GM19035 (cell line): ENCODE measurements around the gene MTTP.
"Not testable (repeated sequence)": the region's sequence is repeated elsewhere in the genome, so short reads cannot be mapped to it uniquely, and the experiment has no call there.

Experiments
- ATAC-seq: cut with Tn5 transposase; IDR thresholded peaks from one replicate; pipeline ENCODE4 v1.9.1; 2021; ENCODE audit not compliant: unreplicated experiment

MTTP gene

DNA sequence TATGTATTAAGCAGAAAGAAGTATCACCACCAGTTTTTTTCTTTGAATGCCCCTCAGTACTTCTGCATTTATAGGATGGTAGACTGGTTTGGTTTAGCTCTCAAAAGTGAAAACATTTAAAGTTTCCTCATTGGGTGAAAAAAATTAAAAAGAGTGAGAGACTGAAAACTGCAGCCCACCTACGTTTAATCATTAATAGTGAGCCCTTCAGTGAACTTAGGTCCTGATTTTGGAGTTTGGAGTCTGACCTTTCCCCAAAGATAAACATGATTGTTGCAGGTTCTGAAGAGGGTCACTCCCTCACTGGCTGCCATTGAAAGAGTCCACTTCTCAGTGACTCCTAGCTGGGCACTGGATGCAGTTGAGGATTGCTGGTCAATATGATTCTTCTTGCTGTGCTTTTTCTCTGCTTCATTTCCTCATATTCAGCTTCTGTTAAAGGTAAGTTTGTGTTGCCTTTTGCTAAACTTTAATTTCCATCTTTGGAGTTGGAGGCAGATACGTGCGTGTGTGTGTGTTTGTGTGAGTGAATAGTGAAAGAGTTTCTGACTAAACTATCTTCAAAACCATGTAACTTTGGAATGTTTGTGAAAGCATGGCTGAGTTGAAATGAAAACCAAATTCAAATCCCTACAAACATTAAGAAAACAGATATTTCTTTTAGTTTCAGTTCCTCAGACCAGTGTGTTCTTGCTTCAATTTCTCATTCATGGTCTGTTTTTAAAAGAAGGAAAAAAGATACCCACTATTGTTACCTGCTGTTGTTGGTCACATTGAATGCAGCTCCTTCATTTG lies at the start of gene MTTP:
TSS of gene MTTP (plus strand) at position 295 of the 795 bp plus-strand sequence. CDS start at position 381, 86 bp downstream.
- peak; percentile 77 for ATAC-seq

DNA sequence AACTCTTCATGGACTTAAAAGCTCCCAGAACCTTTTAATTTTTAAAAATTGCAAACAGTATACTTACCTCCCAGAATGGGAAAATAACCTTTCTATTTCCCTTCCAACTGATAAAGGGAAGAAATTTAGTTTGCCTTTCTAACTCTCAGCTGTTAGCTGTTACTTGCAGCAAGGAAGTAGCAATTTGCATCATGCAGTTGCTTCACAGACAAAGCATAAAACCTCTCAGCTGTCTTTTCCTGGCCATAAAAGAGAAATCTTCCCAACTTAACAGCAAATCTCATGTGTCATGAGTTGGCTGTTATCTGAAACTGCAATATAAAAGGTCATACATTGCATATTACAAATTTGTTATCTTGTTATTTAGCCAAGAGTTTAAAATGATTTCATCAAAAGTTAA lies 45.4 kb upstream of the MTTP start:
- ATAC-seq: no peak

DNA sequence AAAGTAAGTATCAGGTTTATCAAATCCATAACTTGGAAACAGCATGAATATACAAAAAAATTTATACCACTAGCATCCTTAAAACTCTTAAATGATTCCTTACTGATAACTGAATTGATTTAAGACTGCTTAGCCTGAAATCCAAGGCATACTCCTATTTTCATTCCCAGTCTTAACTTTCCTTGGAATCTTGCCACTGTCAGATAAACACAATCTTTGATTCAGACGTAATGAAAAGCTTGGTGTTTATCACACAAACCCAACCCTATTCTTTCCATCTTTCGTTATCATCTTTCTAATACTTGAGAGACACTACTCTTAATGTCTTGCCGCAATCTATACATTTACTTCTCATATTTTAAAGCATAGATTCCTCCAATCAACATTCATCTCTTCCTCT lies 44.7 kb upstream of the MTTP start:
- no peak for ATAC-seq

GRCh38 chr4:99534699-99535098 lies 39.9 kb upstream of the MTTP start:
- ATAC-seq: not testable (repeated sequence)

DNA sequence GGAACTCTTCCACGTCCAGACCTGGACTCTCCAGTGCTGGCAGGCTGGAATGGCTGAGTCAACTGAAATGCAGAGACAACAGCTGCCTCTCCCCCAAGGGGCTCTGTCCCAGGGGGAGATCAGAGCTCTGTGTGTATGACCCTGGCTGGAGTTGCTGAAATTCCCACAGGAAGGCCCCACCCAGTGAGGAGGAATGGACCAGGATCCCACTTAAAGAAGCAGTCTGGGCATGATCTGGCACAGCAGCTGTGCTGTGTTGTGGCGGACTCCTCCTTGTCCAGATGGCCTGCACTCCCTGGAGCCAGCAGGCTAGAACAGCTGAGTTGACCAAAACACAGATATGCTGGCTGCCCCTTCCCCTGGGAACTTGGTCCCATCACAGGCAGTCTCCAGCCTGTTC lies 38.4 kb upstream of the MTTP start:
- no peak for ATAC-seq

- no peak for ATAC-seq
These were observed 37.8 kb upstream of the MTTP start for GRCh38 chr4:99536848-99537247.

DNA sequence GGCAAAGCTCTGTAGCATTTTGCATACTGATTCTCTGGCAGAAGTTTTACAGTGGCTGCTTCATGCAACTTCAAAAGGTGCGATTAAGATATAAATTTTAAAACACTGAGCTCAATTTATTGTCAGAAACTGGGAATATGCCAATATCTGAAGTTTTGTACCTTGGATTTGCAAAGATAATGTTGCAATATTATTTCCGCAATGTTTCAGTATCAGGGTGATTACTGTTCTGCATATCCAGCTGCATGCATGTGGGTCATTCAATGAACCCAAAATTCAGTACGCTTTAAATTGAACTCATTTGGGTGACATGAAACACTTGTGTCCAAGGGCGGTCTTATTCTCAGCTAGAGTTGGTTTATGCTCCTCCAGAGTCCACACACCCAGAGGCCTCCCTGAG lies 37.0 kb upstream of the MTTP start:
- no peak for ATAC-seq

GRCh38 chr4:99540277-99540939 lies 34.2 kb upstream of the MTTP start:
- ATAC-seq: no peak

DNA sequence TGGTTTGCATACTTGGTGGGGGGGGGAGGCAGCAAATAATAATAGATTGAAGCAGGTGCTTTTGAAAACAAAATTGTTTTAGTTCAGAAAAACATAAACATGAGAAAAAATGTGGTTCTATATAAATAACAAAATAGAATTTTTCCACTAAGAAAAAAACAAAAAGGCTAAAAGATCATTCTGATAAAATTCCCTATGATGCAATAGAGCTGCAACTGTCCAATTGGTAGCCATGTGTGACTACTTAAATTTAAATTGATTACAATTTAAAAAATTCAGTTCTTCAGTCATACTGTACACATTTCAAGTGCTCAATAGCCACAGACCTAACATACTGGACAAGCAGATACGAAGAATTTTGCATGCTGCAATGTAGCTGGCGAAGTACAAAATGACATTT lies 21.8 kb upstream of the MTTP start:
- ATAC-seq: no peak

DNA sequence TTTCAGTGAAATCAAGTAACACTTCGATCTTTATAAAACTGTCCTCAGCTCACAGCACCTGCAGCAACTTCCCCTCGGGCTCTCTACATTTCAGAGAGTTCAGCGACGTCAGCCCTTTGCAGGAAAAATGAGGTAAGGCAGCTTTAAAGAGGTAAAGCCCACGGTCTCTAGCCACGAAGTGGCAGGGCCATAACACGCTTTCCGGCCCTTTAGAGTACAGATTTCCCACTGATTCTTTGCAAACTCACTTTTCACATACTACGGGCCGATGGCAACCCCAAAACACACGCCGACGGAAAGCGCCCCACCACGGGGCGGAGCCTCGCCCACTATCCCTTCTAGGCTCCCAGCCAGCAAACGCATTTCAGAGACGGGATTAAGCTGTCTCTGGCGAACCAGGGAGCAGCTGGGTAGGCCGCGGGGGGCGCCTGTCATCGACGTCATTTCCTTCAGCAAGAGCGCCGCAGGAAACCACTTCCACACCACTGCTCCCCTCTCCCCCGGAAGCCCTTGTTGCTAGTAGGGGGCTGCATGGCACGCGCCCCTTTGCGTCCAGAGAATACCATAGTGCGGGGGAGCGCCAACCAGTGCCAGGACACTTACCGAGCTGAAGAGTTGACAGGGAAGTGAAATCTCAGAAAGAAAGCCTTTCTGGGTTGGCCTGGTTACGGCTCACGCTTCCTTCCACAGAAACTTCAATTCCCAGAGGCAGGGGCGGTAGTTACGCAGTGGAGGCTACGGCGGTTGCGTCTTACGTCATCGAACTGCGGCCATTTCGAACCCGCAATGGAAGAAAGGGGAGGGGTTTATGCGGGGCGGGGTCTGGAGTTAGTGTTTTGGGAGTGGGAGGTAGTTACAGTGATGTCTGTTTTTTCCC lies 11.1 kb upstream of the MTTP start, which contains the start of gene TRMT10A:
TSS of gene TRMT10A (minus strand) at position 730 of the 877 bp plus-strand sequence. CDS start 4,701 bp downstream, outside the sequence.
- ATAC-seq: peak; percentile 95

- ATAC-seq: no peak
These were observed 9.7 kb upstream of the MTTP start for GRCh38 chr4:99564921-99565320.

DNA sequence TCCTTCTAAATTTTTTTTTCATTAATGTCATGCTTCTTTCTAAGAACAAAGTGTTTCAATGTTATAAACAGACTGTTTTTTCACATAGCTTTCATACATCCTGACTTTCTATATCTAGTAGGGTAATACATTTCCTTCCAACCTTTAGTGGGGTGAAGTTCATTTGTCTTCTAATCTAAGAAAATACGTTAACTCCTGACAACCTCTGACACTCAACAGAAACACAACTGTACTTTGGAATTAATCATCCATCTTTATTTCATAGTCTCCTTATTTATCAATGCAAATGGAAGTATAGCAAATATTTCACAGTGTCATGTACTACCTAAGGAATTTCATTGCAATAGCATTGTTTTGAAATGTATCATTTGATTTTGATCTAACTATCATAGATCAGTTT lies 2.7 kb upstream of the MTTP start:
- no peak for ATAC-seq

- no peak for ATAC-seq
These were observed 1.9 kb upstream of the MTTP start for GRCh38 chr4:99572527-99573240.

DNA sequence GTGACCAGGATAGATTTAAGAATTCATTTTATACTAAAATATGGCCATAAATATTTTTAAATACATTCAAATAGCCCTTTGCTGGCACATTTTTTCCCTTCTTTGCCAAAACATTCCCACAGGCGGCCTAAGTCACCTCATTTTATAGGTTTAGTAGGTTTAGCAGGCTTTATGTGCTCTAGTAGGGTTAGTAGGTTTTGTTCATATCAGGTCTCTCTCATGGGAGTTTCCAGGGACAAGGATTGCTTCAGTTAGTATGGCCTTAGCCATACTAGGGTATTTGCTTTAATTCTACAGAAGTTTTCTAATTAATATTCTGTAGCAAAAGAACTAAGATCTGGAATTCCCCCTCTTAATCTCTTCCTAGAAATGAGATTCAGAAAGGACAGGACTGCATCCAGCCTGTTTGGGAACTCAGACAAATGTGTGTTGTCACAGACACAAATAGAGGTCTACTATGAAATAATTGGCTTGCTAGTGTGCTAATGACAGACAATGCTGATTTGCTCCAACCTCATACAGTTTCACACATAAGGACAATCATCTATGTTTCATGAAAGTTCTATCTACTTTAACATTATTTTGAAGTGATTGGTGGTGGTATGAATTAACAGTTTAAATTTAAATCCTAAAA lies 772 bp upstream of the MTTP start:
- no peak for ATAC-seq

GRCh38 chr4:99578714-99579113 lies 4.1 kb downstream of the MTTP start:
- ATAC-seq: no peak

DNA sequence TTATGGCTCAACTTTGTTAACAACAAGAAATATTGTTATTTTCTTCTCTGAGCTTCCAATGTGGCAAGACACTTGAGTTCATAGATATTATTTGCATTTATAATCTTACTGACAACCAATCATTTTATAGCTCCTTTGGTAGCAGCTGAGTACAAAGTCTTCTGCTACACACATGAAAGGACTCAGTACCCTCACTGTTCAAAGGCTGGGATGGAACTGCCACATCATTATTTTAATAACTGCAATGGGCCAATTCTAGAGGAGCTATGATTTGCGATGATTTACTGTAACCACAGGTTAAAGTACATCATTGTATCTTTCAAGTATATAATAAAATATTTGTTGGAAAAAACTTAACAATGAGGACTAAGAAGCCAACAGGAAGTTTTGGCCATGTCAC lies 10.9 kb downstream of the MTTP start:
- no peak for ATAC-seq

- no peak for ATAC-seq
These were observed 11.7 kb downstream of the MTTP start for GRCh38 chr4:99586322-99586721.

- no peak for ATAC-seq
These were observed 12.2 kb downstream of the MTTP start for GRCh38 chr4:99586797-99587196.

- ATAC-seq: no peak
These were observed 12.7 kb downstream of the MTTP start for GRCh38 chr4:99587309-99587708.

DNA sequence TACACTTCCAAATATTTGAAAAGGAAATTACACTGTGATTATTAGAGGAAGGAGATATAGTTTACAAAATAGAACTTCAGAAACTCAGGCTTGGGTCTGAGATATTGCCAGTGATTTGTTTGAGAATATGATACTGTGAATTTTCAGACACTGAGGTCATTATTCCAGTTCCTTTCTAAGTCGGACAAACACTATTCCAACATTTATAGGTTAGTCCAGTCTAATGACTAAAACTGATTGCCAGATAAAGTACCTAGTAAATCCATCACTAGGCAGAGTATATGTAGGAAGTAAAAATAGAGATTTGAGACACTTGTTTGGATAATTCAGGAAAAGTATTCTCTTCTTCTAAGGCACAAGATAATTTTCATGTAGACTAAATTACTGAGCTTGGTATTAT lies 13.2 kb downstream of the MTTP start:
- no peak for ATAC-seq
